Brain microvascular endothelial cell (primary cell): ENCODE data around the gene MRPL38.

Source experiments
- DNase-seq: peaks from one replicate; pipeline ENCODE4 v3.0.0-alpha.2; 2020
- H3K27ac ChIP-seq: fragments of 250-450 bp; sonication (Bioruptor Pico); 2 replicates; pipeline ENCODE4 v1.5.1; 2020; ENCODE audit warnings: mild to moderate bottlenecking, moderate library complexity
- H3K27me3 ChIP-seq: fragments of 250-450 bp; sonication (Bioruptor Pico); replicated peaks from 2 replicates; pipeline ENCODE4 v1.5.1; 2020; ENCODE audit warnings: mild to moderate bottlenecking
- H3K36me3 ChIP-seq: fragments of 250-450 bp; sonication (Bioruptor Pico); replicated peaks from 2 replicates; pipeline ENCODE4 v1.5.1; 2020; ENCODE audit warnings: mild to moderate bottlenecking
- H3K4me3 ChIP-seq: 2 replicates; pipeline ENCODE4 v1.5.1; 2011; ENCODE audit warnings: low read depth, mild to moderate bottlenecking, control low read depth, low read length, moderate library complexity
- CTCF ChIP-seq: IDR thresholded peaks from 2 replicates; pipeline ENCODE4 v1.5.1; 2011; ENCODE audit warnings: low read depth, mild to moderate bottlenecking, moderate library complexity, low read length, control low read depth, inconsistent platforms; ENCODE audit errors: missing control alignments
- in situ Hi-C: cut with HindIII; loops from 2 replicates; pipeline ENCODE4 v1.10.0; 2017; ENCODE audit warnings: low sequenced_read_pairs, low pct_ligation_motif_present

Gene MRPL38

DNA sequence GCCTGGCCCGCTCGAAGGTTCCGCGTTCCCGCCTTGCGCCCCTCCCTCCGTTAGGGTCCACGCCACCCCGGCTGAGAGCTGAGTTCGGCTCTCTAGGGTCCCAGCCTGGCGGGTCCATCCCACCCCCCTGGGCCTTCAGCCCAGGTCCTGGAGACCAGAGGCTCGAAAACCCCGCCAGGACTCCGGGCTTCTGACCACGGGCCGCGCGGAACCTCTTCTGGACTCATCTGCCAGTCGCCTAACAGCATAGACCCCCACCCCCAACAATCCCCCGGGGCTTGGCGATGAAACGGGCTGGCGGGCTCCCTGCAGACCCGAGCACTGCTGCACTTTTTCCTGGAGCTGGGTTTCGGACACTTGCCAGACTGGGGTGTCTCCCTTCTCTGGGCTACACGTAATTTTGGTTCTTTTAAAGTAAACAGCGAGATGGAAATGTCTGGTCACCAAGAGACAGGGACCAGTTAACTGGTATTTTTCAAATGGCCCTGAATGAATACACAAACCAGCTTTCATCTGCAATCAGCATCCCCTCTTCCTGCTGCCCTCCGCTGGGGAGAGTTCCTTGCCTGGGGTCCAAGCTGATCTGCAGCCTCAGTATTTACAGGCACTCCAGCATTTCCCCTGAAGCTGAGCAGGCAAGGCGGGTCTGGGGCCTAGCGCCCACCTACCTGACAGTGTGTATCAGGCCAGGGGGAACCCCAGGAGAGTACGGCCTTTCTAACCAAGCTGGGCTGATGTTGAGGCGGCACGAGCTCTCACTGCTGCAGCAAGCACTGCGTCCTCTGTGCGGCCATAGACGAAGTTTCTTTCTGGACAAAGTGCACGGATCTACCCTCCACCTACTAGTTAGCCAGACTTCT is 7.3 kb downstream of the MRPL38 start:
- Histone ChIP-seq H3K4me3 (peak overlapping the region; percentile 87), H3K36me3 (peaks cover 15% of the 10 kb centered on the region), H3K27me3 (no peaks in the 10 kb centered on the region), H3K27ac (no peak overlapping the region)
- no peak for TF ChIP-seq CTCF
- in situ Hi-C loops, result no loop called here
- no peak for DNase-seq

DNA sequence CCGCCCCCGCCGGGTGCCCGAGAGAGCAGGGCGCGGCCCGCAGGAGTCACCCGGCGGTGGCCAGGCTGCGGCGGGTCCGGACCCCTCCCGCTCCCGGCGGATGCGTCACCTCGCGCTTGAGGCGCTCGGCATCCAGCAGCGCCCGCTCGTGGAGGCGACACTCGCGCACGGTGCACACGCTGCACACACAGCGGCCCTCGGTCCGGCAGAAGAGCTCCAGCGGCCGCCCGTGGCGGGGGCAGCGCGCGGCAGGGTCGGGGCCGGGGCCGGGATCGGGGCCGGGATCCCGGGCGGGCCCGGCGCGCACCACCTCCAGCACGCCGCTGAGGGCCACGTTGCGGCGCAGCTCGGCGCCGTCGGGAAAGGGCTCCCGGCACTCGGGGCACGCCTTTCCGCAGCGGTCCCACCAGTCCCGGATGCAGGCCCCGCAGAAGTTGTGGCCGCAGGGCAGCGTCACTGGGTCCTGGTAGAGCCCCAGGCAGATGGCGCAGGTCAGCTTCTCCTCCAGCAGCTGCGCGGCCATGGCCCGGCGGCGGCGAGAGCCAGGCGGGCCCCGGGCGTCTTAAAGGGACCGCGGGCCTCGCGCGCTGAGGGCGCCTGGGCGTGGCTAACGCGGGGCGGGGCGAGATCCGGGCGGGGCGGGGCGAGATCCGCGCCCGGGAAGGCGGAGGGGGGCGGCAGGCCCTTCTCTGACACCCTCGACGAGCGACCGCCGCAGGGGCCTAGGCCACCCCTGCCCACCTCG is 8.1 kb downstream of the MRPL38 start, which contains the start of gene TRIM65:
TRIM65 (minus strand) TSS at position 537 of the 745 bp plus-strand sequence; CDS start at position 523, 14 bp downstream.
- Histone ChIP-seq H3K4me3 (peak within 1 kb of the TSS; percentile 87), H3K36me3 (peaks cover 14% of the 10 kb centered on the region), H3K27ac (peak within 1 kb of the TSS; percentile 66), H3K27me3 (no peaks in the 10 kb centered on the region)
- peak; percentile 37 for TF ChIP-seq CTCF
- peak; percentile 56 for DNase-seq
- in situ Hi-C loops, result no loop called here

DNA sequence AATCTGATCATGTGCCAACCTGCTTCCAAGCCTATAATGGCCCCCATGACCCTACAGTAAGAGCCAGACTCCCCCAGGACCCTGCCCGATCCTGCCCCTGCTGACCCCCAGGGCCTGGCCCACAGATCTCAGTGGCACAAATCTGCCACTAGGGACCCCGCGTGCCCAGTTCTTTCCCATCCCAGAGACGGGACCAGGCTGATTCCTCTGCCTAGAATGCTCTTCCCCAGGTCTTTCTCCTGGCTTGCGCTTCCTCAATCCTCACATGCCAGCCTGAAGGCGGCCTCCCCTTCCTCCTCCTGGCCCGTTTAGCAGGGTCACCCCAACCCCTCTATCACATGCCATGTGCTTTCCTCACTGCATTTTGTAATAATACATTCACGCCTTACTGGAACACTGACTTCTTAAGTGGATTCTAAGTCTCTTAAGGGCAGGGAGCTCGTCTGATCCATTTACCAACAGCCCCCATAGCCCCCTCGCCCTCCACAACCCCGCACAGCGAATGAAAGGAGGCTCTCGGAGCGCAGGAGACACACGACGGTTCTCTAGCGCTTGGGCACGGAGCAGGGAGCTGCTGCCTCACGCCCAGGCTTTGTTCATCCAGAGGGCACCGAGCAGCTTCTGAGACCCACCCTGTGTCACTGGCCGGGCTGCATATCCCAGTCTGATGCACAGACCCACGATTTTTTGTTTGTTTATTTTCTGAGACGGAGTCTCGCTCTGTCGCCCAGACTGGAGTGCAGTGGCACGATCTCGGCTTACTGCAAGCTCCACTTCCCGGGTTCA is 9.1 kb downstream of the MRPL38 start:
- in situ Hi-C loops, result no loop called here

GRCh38 chr17:75894049-75894733 is 10.5 kb downstream of the MRPL38 start:
- no peak for DNase-seq
- no peaks in the 10 kb centered on the region for H3K27me3 ChIP-seq
- in situ Hi-C loops, result no loop called here
- peaks cover 14% of the 10 kb centered on the region for H3K36me3 ChIP-seq
- H3K27ac ChIP-seq, result no peak overlapping the region
- TF ChIP-seq CTCF, result no peak
- H3K4me3 ChIP-seq, result no peak overlapping the region

More for the DNA sequence above, 9.1 kb downstream of the MRPL38 start:
- Histone ChIP-seq H3K27ac (peak overlapping the region; percentile 66), H3K36me3 (peaks cover 14% of the 10 kb centered on the region), H3K4me3 (peak overlapping the region; percentile 87), H3K27me3 (no peaks in the 10 kb centered on the region)
- TF ChIP-seq CTCF, result peak; percentile 60
- DNase-seq, result no peak
